NCI-H2029 (cell line): ENCODE measurements around the gene JUNB.

Experiments
- DNase-seq: peaks from one replicate; lab custom pipeline; 2025; lab: John Stamatoyannopoulos, UW

Gene JUNB

DNA sequence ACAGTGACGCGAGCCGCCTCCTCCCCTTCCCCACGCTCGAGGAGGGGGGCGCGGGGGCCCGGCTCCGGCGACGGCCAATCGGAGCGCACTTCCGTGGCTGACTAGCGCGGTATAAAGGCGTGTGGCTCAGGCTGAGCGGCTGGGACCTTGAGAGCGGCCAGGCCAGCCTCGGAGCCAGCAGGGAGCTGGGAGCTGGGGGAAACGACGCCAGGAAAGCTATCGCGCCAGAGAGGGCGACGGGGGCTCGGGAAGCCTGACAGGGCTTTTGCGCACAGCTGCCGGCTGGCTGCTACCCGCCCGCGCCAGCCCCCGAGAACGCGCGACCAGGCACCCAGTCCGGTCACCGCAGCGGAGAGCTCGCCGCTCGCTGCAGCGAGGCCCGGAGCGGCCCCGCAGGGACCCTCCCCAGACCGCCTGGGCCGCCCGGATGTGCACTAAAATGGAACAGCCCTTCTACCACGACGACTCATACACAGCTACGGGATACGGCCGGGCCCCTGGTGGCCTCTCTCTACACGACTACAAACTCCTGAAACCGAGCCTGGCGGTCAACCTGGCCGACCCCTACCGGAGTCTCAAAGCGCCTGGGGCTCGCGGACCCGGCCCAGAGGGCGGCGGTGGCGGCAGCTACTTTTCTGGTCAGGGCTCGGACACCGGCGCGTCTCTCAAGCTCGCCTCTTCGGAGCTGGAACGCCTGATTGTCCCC, at the start of gene JUNB:
Gene JUNB, plus strand, starts transcription at position 142 of the 706 bp plus-strand sequence. Its CDS starts 286 bp downstream, at position 428.
- peak; percentile 95 for DNase-seq

DNA sequence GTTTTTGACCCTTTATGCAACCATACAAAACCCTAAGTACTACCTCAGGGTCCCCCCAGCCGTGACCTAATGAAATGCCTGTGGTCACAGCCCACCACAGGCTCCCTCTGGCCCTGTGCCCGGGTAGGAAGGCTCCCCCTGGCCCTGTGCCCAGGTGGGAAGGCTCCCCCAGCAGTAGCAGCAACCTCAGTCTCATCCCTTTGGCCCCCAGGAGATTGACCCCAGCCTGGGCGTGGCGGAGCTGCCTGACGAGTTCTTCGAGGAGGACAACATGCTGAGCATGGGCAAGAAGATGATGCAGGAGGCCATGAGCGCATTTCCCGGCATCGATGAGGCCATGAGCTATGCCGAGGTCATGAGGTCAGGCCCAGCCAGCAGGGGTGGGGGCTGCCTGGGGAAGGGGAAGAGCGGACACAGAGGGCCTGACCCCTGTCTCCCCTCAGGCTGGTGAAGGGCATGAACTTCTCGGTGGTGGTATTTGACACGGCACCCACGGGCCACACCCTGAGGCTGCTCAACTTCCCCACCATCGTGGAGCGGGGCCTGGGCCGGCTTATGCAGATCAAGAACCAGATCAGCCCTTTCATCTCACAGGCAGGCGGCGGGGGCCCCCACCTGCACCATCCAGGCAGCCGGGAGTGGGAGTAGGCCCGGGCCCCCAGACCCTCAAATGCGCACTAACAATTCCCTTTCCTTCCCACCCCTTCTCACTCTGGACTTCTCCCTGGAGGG, 46.0 kb upstream of the JUNB start:
- no peak for DNase-seq

DNA sequence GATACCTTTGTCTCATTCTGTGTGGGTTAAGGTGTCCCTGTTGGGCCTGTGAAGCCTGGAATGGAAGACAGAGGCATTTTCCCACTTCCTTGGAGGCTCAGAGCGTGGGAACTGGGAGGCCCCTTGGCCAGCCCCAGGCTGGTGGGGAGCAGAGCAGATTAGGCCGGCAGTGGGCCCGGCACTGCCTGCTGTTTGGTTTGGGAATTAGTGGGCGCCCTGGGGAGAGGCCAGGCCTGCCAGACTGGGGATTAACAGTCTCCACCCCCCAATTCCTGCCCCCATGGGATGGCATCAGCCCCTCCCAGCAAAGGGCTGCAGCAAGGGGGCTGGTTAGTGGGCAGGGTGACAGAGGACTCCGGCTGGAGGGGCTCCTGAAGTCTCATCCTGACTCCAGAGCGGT, 42.8 kb upstream of the JUNB start:
- no peak for DNase-seq

DNA sequence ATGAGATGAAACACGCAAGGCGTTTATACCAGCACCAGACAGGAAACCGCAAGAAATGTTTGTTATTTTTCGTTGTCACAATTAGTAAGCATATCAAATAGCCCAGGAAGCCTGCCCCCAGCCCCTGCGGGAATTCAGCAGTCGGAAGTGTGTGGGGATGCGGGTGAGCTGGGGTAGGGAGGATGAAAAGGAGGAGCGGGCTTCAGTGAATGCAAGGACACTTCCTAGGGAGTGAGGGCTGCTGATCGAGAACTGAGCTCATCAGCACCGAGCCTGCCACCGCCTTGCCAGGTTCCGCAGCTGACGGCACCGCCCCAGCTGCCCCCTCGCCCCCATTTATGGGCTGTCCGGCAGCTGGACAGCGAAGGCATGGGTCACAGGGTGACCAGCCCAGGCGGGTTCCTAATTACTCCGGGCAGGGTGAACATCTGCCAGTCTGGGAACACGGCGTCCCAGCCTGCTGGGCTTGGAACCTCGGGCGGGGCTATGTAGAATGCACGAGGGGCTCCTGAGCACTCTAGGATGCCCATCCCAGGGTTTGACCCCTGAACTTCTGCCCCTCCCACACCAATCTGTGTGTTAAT, 41.3 kb upstream of the JUNB start:
- DNase-seq = no peak

DNA sequence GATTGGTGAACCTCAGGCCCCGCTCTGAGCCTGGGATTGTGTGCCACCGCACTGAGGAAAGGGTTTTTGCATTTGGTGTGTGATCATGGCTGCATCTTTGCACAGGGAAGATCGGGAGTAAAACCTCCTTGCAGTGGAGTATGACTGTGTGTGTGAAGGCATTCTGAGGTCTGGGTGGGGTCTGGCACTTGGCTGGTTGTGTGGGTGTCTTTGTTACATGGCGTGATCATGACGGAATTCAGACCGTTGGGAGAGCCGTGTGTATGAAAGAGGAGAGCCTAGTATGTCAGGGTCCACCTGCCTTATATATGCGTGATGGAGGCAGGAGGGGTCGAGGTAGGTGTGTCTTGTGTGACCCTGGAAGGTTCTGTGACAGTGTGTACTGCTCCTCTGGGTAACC, 40.4 kb upstream of the JUNB start:
- DNase-seq = no peak

DNA sequence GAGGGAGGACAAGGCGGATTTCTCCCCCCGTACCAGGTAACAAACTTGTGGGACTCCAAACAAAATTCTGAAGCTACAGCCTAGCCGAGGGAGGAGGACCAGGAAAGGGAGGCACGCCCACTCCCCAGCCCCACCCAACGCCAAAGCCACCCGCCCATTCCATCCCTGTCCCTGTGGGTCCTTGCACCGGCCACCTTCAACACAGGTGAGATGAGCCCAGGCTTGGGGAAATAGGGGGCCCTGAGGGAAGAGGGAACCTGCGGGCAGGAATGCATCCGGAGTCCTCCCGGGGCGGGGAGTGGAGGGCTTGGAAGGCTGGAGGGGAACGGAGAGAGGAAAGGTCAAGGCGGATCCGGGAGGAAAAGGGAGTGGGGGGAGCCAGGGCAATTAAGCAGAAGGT, 39.7 kb upstream of the JUNB start, which contains the start of gene BEST2:
Gene BEST2, plus strand, starts transcription at position 157 of the 400 bp plus-strand sequence. CDS start 802 bp downstream, outside the sequence.
- no peak for DNase-seq

DNA sequence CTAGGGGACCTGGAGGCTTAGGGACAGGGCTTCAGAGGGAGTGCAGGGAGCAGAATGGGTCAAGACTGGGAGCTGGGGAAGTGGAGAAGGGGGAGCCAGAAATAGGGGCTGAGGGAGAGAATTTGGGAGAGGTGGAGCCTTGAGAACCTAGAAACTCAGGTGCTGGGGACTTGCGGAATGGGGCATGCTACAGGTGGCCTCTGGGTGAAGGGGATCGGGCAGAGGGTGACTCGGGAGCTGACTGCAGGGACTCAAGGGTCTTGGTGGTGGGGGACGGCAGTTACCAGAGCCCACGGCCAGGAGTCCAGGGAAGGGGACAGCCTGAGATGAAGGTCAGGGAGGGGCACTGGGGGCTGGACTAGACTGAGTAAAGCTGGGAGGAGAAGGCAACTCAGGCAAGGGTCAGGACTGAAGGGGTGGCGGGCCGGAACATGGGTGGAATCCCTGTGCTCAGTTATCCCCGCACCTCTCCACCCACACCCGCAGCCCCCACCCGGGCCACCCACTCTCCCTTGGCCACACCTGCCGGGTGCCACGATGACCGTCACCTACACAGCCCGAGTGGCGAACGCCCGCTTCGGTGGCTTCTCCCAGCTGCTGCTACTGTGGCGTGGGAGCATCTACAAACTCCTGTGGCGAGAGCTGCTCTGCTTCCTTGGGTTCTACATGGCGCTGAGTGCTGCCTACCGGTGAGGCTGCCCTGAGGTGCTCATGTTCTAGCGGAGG, 39.1 kb upstream of the JUNB start:
- no peak for DNase-seq

DNA sequence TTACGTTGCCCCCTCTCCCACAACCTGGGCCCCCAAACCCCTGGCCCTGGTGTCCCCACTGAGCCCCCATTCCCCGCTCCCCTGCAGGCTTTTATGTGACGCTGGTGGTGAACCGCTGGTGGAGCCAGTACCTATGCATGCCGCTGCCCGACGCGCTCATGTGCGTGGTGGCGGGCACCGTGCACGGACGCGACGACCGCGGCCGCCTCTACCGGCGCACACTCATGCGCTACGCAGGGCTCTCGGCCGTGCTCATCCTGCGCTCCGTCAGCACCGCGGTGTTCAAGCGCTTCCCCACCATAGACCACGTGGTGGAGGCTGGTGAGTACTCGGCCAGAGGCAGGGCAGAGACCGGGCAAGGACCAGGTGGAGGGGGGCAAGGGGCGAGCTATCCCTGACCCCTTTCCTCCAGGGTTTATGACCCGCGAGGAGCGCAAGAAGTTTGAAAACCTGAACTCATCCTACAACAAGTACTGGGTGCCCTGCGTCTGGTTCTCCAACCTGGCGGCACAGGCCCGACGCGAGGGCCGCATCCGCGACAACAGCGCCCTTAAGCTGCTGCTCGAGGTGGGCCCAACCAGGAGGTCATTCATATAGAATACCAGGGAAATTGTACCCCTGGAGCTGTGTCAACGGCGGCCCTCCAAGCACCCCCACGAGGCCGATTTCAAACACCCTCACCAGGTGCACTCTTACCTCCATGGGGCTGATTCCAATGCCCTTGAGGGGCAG, 36.7 kb upstream of the JUNB start:
- no peak for DNase-seq

DNA sequence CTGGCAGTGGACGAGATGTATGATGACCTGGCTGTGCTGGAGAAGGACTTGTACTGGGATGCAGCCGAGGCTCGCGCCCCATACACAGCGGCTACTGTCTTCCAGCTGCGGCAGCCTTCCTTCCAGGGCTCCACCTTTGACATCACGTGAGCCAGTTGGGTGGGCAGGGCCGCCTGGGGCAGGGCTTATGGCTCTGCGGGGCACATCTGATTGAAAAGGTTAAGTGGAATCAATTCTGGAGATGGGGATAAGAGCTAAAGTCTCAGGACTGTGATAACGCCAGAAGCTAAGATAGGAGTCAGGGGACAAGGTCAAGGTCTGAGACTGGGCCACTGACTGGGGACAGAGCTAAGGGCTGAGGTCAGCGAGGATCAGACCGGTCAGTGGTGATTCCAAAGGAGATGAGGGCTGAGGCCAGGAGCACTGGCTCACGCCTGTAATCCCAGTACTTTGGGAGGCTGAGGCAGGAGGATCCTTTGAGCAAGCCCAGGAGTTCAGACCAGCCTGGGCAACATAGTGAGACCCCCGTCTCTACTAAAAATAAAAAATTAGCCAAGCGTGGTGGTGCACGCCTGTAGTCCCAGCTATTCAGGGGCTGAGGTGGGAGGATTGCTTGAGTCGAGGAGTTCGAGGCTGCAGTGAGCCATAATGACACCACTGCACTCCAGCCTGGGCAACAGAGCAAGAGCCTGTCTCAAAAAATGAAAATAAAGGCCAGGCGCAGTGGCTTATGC, 35.0 kb upstream of the JUNB start:
- DNase-seq = no peak

DNA sequence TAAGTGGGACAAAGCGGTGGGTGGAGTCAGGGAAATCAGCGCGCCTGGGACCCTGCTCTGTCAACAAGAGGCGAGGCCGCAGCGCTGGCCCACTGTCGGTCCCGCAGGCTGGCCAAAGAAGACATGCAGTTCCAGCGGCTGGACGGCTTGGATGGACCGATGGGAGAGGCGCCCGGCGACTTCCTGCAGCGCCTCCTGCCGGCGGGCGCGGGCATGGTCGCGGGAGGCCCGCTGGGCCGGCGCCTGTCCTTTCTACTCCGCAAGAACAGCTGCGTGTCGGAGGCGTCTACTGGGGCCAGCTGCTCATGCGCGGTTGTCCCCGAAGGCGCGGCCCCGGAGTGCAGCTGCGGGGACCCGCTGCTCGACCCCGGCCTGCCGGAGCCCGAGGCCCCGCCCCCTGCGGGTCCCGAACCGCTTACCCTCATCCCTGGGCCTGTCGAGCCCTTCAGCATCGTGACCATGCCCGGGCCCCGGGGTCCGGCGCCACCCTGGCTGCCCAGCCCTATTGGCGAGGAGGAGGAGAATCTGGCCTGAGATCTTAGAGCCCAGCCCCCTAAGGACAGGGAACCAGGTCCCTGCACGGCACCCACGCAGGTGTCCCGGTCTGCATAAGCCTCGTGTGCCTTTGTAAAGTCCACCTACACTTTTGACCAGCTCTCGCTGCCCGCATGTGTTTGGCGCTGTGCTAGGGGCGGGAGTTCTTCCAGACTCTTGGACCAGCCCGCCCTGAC, 33.6 kb upstream of the JUNB start:
- DNase-seq = peak; percentile 47

DNA sequence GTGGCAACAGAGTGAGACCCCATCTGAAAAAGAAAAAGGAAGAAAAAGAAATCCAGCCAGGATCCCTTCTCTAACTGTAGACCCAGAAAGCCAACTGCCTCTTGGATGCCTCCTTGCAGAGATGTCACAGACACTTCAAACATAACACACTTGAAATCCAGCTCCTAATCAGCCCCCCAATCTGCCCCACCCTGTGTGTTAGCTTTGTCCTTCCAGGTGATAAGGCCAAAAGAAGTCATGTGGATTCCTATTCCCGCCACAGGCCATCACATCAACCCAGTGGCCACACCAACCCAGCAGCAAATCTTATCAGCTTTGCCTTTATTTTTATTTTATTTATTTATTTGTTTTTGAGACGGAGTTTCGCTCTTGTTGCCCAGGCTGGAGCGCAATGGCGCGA, 31.6 kb upstream of the JUNB start:
- DNase-seq = no peak

DNA sequence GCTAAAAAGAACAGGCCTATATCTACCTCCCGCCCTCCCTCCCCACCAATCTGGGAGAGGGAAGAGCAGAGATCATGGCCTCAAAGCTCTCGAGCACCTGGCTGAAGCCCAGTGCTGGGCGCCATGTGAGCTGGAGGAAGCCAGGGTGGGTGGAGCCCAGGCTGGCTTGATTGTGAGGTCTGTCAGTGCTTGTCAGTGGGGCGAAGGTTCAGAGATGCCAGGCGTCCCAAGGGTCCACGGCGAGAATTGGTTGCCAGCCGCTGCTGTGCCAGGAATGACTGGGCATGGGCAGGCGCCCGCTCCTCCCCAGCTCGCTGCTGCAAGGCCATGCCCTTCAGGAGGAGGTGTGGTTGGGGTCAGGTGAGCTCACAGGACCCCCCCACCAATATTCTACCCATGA, 28.2 kb upstream of the JUNB start:
- no peak for DNase-seq

DNA sequence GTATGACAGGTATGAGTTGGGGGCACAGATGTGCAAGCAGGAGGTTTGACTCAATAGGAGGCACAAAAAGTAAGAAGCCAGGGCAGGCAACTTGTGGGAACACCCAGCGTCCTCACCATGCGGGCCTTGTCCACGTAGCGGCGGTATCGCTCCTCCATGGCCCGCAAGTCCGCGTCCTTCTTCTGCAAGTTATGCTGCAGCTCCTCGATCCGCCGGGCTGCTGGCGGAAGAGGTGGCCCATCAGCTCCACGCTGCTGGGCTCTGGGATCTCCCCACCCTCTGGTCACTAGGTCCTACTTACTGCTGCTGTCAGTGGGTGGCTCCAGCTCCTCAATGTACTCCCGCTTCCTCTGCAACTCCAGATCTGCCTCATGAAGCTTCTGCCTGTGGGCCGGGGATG, 26.6 kb upstream of the JUNB start:
- no peak for DNase-seq

DNA sequence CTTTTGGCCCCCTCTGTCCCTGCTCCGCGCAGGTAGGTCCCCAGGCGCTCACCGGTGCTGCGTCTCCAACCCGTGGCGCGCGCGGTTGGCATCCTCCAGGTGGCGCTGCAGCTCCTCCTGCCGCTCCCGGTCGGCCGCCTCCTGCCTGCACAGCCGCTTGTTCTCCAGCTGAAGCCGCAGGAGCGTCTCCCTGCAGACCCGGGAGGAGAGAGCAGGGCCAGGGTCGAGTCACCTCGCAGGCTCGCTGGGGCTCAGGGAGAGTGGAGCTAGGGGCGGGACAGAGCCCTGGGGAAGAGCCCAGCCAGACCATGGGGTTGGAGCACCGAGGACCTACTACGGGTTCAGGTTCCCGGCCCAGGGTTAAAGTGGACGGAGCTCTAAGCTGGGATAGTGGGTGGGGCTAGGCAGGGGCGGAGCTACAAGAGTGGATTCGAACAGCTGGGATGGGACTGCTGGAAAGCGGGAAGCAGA, 25.2 kb upstream of the JUNB start:
- peak; percentile 58 for DNase-seq

DNA sequence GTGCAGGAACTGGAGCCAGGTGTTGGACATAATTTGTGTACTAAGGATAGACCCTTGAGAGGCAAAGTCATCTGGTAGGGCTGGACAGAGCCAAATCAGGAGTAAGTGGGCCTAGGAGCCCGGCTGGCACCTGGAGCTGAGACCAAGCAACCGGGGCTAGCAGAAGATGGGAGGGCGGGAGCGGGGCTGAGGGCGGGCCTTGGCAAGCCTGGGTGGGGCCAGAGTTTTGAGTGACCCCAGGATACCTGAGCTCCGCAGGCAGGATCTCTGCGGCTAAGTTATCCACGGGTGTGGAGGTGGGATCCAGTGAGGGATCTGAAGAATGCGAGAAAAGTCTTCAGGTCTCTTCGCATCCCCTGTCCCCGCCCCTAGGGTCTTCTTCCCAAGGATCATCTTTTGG, 24.1 kb upstream of the JUNB start:
- no peak for DNase-seq

DNA sequence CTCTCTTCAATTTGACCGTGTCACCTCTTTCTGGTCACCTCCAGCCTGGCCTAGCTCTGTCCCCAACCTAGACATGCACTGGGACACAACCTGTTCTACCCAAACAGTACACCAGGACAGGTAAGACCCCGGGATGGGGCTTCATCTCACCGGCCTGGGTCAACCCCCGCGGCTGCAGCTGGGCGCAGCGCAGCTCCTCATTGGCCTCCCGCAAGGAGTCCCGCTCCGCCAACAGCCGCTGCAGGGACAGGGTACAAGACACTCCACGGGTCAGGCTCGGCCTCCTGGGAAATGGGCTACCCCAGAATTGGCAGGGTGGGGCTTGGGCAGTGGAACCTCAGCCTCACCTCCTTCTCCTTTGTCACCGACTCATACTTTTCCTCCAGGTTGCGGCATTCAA, 23.6 kb upstream of the JUNB start:
- DNase-seq = no peak

DNA sequence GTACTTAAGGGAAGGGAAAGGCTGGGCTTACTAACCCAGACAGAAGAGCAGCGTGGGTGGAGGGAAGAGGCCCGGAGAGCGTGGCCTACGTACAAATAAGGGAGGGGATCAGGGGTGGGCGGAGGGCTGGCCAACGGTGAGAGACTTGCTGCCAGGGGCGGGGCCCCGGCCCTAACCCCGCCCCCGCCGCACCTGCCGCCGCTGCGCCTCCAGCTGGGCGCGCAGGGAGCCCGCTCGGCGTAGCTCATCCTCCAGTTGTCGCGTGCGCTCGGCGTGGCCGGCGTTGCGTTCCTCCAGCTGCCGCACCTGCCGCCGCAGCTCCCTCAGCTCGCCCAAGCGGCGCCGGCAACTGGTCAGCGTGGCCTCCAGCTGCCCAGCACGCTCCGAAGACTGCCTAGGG, 21.6 kb upstream of the JUNB start:
- DNase-seq = no peak

DNA sequence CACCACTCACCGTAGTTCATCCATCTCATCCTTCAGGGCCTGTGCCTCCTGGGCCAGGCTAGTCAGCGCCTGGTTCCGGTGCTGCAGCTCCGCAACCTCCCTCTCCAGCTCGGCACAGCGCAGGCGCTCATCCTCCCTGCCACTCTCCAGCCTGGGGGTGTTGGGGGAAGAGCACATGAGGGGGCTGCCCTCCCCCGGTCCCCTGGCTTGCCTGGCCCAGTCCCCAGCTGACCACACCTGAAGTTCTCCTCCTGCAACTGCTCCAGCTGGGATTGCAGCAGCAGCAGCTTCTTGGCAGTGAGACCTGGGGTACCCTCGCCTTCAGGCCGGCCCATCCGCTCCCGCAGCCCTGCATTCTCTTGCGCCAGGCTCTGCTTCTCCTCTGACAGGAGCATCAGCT, 20.4 kb upstream of the JUNB start:
- no peak for DNase-seq

DNA sequence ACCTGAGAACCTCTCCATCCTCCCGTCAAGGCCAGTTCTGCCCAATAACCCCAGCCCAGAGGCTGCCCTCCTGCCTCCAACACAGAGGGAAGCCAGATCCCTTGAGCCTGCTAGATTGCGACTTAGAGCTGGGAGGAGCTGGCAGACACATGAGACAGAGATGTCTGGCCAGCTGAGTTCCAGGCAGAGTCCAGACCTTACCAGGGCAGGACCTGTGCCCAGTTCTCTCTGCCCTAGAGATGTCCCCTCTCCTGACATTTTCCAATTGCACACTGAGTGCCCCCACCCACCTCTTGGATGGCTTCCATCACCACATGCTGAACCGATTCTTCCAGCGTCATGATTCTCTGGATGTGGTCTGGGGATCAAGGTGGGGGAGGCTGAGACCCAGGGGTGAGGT, 19.0 kb upstream of the JUNB start:
- no peak for DNase-seq

DNA sequence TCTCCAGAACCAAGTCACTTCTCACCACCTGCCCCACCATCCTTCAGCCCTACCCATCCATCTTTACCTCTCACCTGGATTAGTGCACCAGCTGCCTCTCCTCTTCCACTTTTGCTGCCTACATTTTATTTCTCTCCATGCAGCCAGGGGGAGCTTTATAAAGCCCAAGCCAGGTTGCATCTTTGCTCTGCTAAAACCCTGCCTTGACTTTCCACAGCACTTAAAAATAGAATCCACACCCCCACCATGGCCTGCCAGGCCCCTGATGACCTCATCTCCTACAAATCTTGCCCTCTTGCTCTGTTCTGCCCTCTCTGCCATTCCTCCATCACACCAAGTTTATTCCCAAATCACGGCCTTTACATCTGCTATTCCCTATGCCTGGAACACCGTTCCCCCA, 17.7 kb upstream of the JUNB start:
- DNase-seq = no peak
